Measurements from ENCODE around the gene HIC1.

HIC1 gene

GRCh38 chr17:2051933-2052559 lies 2.9 kb upstream of the HIC1 start:
- H3K4me3 ChIP-seq (ENCODE audit: low read depth, low read length) = no peak overlapping the region
- in situ Hi-C loops (cut with HindIII; ENCODE audit: low sequenced_read_pairs) = no loop called here
- no peak for DNase-seq (ENCODE audit: low read depth)
- TF ChIP-seq CTCF (IDR thresholded peaks at IDR 0.05; ENCODE audit: low read depth, low read length, missing control alignments) = no peak

- peak; percentile 60 for TF ChIP-seq CTCF (IDR thresholded peaks at IDR 0.05; ENCODE audit: low read depth, low read length, missing control alignments)
- DNase-seq (ENCODE audit: low read depth) = no peak
- peak overlapping the region; percentile 62 for H3K4me3 ChIP-seq (ENCODE audit: low read depth, low read length)
- in situ Hi-C loops (cut with HindIII; ENCODE audit: low sequenced_read_pairs) = no loop called here
Measured at GRCh38 chr17:2053380-2054261, 1.3 kb upstream of the HIC1 start.

GRCh38 chr17:2054262-2054511 lies 716 bp upstream of the HIC1 start:
- DNase-seq (ENCODE audit: low read depth) = no peak
- in situ Hi-C loops (cut with HindIII; ENCODE audit: low sequenced_read_pairs) = no loop called here
- peak overlapping the region; percentile 62 for H3K4me3 ChIP-seq (ENCODE audit: low read depth, low read length)
- no peak for TF ChIP-seq CTCF (IDR thresholded peaks at IDR 0.05; ENCODE audit: low read depth, low read length, missing control alignments)

GRCh38 chr17:2055292-2056205 lies 646 bp downstream of the HIC1 start:
- in situ Hi-C loops (cut with HindIII; ENCODE audit: low sequenced_read_pairs) = no loop called here
- peak overlapping the region; percentile 62 for H3K4me3 ChIP-seq (ENCODE audit: low read depth, low read length)
- no peak for TF ChIP-seq CTCF (IDR thresholded peaks at IDR 0.05; ENCODE audit: low read depth, low read length, missing control alignments)
- no peak for DNase-seq (ENCODE audit: low read depth)

GRCh38 chr17:2056206-2057174 lies 1.6 kb downstream of the HIC1 start:
- H3K4me3 ChIP-seq (ENCODE audit: low read depth, low read length) = peak overlapping the region; percentile 62
- TF ChIP-seq CTCF (IDR thresholded peaks at IDR 0.05; ENCODE audit: low read depth, low read length, missing control alignments) = no peak
- in situ Hi-C loops (cut with HindIII; ENCODE audit: low sequenced_read_pairs) = no loop called here
- DNase-seq (ENCODE audit: low read depth) = no peak
